ENCODE measurements around the gene OPRM1. TPM values are rescaled to one million over a fixed set of nuclear protein-coding genes. Genes with fewer than 3 reads are reported as not detected.

The OPRM1 gene
- polyA plus RNA-seq, 1 donor (not counting 4 experiments of a cell fraction or from before 2014, with no cell fraction given) = not detected

DNA sequence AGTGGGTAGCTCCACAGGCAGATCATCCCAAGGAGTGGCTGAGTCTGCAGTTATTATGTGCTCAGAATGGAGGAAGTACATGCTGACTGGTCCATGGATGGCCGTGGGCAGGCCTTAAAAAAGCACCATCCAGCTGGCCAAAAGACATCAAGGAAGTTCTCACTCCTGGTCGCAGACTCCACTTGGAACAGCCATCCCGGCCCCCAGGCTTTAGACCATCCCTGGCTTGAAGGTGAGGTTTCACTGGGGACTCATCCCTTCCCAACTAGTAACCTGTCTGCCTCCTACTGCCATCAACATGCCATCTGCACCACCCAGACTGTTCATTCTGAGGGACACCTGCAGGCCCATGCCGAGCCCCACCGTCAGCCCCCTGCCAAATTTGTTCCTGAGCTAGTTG is 36.1 kb upstream of the OPRM1 start:
- dilution Hi-C loops (cut with MboI; ENCODE audit: extremely low pct_ligation_motif_present, low sequenced_read_pairs) = no loop called here
- Histone ChIP-seq H3K27ac (ENCODE audit: control insufficient read depth, insufficient read depth, low read length) (no peak overlapping the region), H3K4me3 (ENCODE audit: control insufficient read depth in 2 of 3, extremely low read depth in 1 of 3, insufficient read depth in 2 of 3, low read depth in 1 of 3, low read length in 3 of 3) (no peak overlapping the region), H2AFZ (ENCODE audit: control insufficient read depth, low read length) (no peak overlapping the region), H3K4me2 (ENCODE audit: control insufficient read depth, extremely low read depth, insufficient read depth, low read depth, low read length) (no peak overlapping the region), H4K20me1 (ENCODE audit: control insufficient read depth, extremely low read depth, insufficient read depth, low read length) (no peaks in the 10 kb centered on the region), H3K4me1 (ENCODE audit: control insufficient read depth, extremely low read depth, insufficient read depth, low read length) (no peaks in the 10 kb centered on the region), H3K36me3 (ENCODE audit: control insufficient read depth in 2 of 2, extremely low read depth in 1 of 2, insufficient read depth in 2 of 2, low read length in 2 of 2) (no peaks in the 10 kb centered on the region), H3K27me3 (ENCODE audit: control insufficient read depth, extremely low read depth, insufficient read depth, low read length) (no peaks in the 10 kb centered on the region), H3K9me1 (ENCODE audit: control insufficient read depth, extremely low read depth, insufficient read depth, low read length) (no peaks in the 10 kb centered on the region), H3K9me3 (ENCODE audit: control insufficient read depth, low read depth, low read length) (peaks cover 6% of the 10 kb centered on the region), H3K9ac (ENCODE audit: control insufficient read depth, extremely low read depth, insufficient read depth, low read length) (no peak overlapping the region), H3K79me2 (ENCODE audit: control insufficient read depth, insufficient read depth, low read length) (no peaks in the 10 kb centered on the region)
- FAIRE-seq = no peak
- no peak for DNase-seq (ENCODE audit: low read depth, low spot score)
- TF ChIP-seq EZH2 (IDR thresholded peaks at IDR 0.05; ENCODE audit: low read length) (no peak), CTCF (optimal IDR thresholded peaks at IDR 0.05 in 1 of 3, IDR thresholded peaks at IDR 0.05 in 1 of 3, conservative IDR thresholded peaks at IDR 0.05 in 1 of 3; ENCODE audit: extremely low read depth in 1 of 3, insufficient read depth in 2 of 3, low read length in 3 of 3) (no peak)

GRCh38 chr6:154010371-154010770 is 28.7 kb upstream of the OPRM1 start:
- Histone ChIP-seq H3K9ac (ENCODE audit: control insufficient read depth, extremely low read depth, insufficient read depth, low read length) (no peak overlapping the region), H3K36me3 (ENCODE audit: control insufficient read depth in 2 of 2, extremely low read depth in 1 of 2, insufficient read depth in 2 of 2, low read length in 2 of 2) (no peaks in the 10 kb centered on the region), H3K79me2 (ENCODE audit: control insufficient read depth, insufficient read depth, low read length) (no peaks in the 10 kb centered on the region), H4K20me1 (ENCODE audit: control insufficient read depth, extremely low read depth, insufficient read depth, low read length) (no peaks in the 10 kb centered on the region), H3K27ac (ENCODE audit: control insufficient read depth, insufficient read depth, low read length) (no peak overlapping the region), H3K4me2 (ENCODE audit: control insufficient read depth, extremely low read depth, insufficient read depth, low read depth, low read length) (no peak overlapping the region), H3K4me3 (ENCODE audit: control insufficient read depth in 2 of 3, extremely low read depth in 1 of 3, insufficient read depth in 2 of 3, low read depth in 1 of 3, low read length in 3 of 3) (no peak overlapping the region), H3K4me1 (ENCODE audit: control insufficient read depth, extremely low read depth, insufficient read depth, low read length) (no peaks in the 10 kb centered on the region), H3K9me3 (ENCODE audit: control insufficient read depth, low read depth, low read length) (no peaks in the 10 kb centered on the region), H3K9me1 (ENCODE audit: control insufficient read depth, extremely low read depth, insufficient read depth, low read length) (no peaks in the 10 kb centered on the region), H2AFZ (ENCODE audit: control insufficient read depth, low read length) (no peak overlapping the region), H3K27me3 (ENCODE audit: control insufficient read depth, extremely low read depth, insufficient read depth, low read length) (no peaks in the 10 kb centered on the region)
- FAIRE-seq (no peak), DNase-seq (ENCODE audit: low read depth, low spot score) (no peak)
- TF ChIP-seq CTCF (optimal IDR thresholded peaks at IDR 0.05 in 1 of 3, IDR thresholded peaks at IDR 0.05 in 1 of 3, conservative IDR thresholded peaks at IDR 0.05 in 1 of 3; ENCODE audit: extremely low read depth in 1 of 3, insufficient read depth in 2 of 3, low read length in 3 of 3) (no peak), EZH2 (IDR thresholded peaks at IDR 0.05; ENCODE audit: low read length) (no peak)
- dilution Hi-C loops (cut with MboI; ENCODE audit: extremely low pct_ligation_motif_present, low sequenced_read_pairs) = no loop called here
